Immature natural killer cell (primary cell): ENCODE measurements around the gene ERC1. TPM values are rescaled to one million over a fixed set of nuclear protein-coding genes. Genes with fewer than 3 reads are reported as not detected.
"Not testable (repeated sequence)": the region's sequence is repeated elsewhere in the genome, so short reads cannot be mapped to it uniquely, and the experiment has no call there.

Experiments
- DNase-seq, 3 donors: peaks; one replicate each; pipeline ENCODE4 v3.0.0; 2022; ENCODE audit warnings: mixed read lengths in 1 of 3
- H3K27ac Mint-ChIP-seq, 6 donors: one replicate each; pipeline ENCODE4 v1.8.0; 2020; ENCODE audit warnings: mixed read lengths in 6 of 6, mild to moderate bottlenecking in 5 of 6, inconsistent platforms in 4 of 6, moderate library complexity in 3 of 6
- H3K27me3 Mint-ChIP-seq, 3 donors: one replicate each; pipeline ENCODE4 v1.8.0; 2020 to 2021; ENCODE audit warnings: low read depth in 3 of 3, mild to moderate bottlenecking in 3 of 3, mixed read lengths in 3 of 3, moderate library complexity in 3 of 3, inconsistent platforms in 1 of 3
- H3K36me3 Mint-ChIP-seq, 3 donors: one replicate each; pipeline ENCODE4 v1.8.0; 2020; ENCODE audit warnings: mixed read lengths in 3 of 3, inconsistent platforms in 2 of 3, mild to moderate bottlenecking in 2 of 3
- H3K4me1 Mint-ChIP-seq, 2 donors: one replicate each; pipeline ENCODE4 v1.8.0; 2020; ENCODE audit warnings: inconsistent platforms in 2 of 2, mild to moderate bottlenecking in 2 of 2, mixed read lengths in 2 of 2, moderate library complexity in 1 of 2
- H3K4me3 Mint-ChIP-seq, 5 donors: one replicate each; pipeline ENCODE4 v1.8.0; 2020; ENCODE audit warnings: mild to moderate bottlenecking in 5 of 5, mixed read lengths in 5 of 5, inconsistent platforms in 3 of 5, moderate library complexity in 3 of 5
- H3K9me3 Mint-ChIP-seq, 6 donors: one replicate each; pipeline ENCODE4 v1.8.0; 2020; ENCODE audit warnings: mild to moderate bottlenecking in 6 of 6, mixed read lengths in 6 of 6, inconsistent platforms in 4 of 6, moderate library complexity in 3 of 6
- polyA plus RNA-seq, 3 donors: library from polyadenylated mRNA; unstranded; fragments of 300-500 nt; fragmentation: Illumina TruSeq; gene quantifications; one replicate each; pipeline ENCODE4 v1.2.3, GENCODE V29; 2021

The ERC1 gene
- polyA plus RNA-seq, 3 donors from 2014 or later: 1.7 to 14.0 (median 5.4) TPM

GRCh38 chr12:1146758-1147157 lies 155.7 kb downstream of the ERC1 start:
- not testable (repeated sequence) for H3K27me3 Mint-ChIP-seq, H3K9me3 Mint-ChIP-seq, H3K4me3 Mint-ChIP-seq, DNase-seq, H3K27ac Mint-ChIP-seq
- H3K4me1 Mint-ChIP-seq: peaks cover 13 to 14% of the 10 kb centered on the region in 2 donors
- H3K36me3 Mint-ChIP-seq: peaks cover 2 to 14% (median 12%) of the 10 kb centered on the region in 3 donors

- Mint-ChIP-seq H3K36me3 (peaks cover 6 to 23% (median 19%) of the 10 kb centered on the region in 3 donors), H3K9me3 (no peaks in the 10 kb centered on the region), H3K4me3 (no peak overlapping the region), H3K4me1 (peaks cover 13 to 14% of the 10 kb centered on the region in 2 donors), H3K27me3 (peaks cover 0 to 2% (median 0%) of the 10 kb centered on the region in 3 donors), H3K27ac (no peak overlapping the region)
- no peak for DNase-seq
Observed at GRCh38 chr12:1147821-1148220, 156.8 kb downstream of the ERC1 start.

- Mint-ChIP-seq H3K4me1 (no peaks in the 10 kb centered on the region), H3K36me3 (peaks cover 10 to 32% (median 22%) of the 10 kb centered on the region in 3 donors), H3K27me3 (peaks cover 0 to 2% (median 0%) of the 10 kb centered on the region in 3 donors), H3K9me3 (no peaks in the 10 kb centered on the region), H3K4me3 (no peak overlapping the region), H3K27ac (no peak overlapping the region)
- DNase-seq: no peak
Observed at GRCh38 chr12:1157046-1157445, 166.0 kb downstream of the ERC1 start.

GRCh38 chr12:1161197-1161596 lies 170.2 kb downstream of the ERC1 start:
- Mint-ChIP-seq H3K9me3 (no peaks in the 10 kb centered on the region), H3K4me3 (no peak overlapping the region)
- no peak for DNase-seq

GRCh38 chr12:1162081-1162760 lies 171.2 kb downstream of the ERC1 start:
- no peak for DNase-seq
- Mint-ChIP-seq H3K9me3 (no peaks in the 10 kb centered on the region), H3K4me3 (no peak overlapping the region), H3K27me3 (peaks cover 0 to 2% (median 0%) of the 10 kb centered on the region in 3 donors), H3K36me3 (peaks cover 6 to 12% (median 9%) of the 10 kb centered on the region in 3 donors), H3K4me1 (peaks cover 11 to 27% of the 10 kb centered on the region in 2 donors), H3K27ac (peak overlapping the region in 1 of 6 donors; percentile 2)

More at GRCh38 chr12:1161197-1161596, 170.2 kb downstream of the ERC1 start:
- Mint-ChIP-seq H3K4me1 (peaks cover 7 to 16% of the 10 kb centered on the region in 2 donors), H3K36me3 (peaks cover 6 to 12% (median 9%) of the 10 kb centered on the region in 3 donors), H3K27me3 (peaks cover 0 to 2% (median 0%) of the 10 kb centered on the region in 3 donors), H3K27ac (no peak overlapping the region)

- Mint-ChIP-seq H3K27me3 (no peaks in the 10 kb centered on the region), H3K9me3 (no peaks in the 10 kb centered on the region), H3K4me3 (no peak overlapping the region), H3K36me3 (peaks cover 0 to 6% (median 0%) of the 10 kb centered on the region in 3 donors), H3K4me1 (peaks cover 11 to 31% of the 10 kb centered on the region in 2 donors), H3K27ac (no peak overlapping the region)
- DNase-seq: no peak
Observed at GRCh38 chr12:1167784-1168183, 176.8 kb downstream of the ERC1 start.

- Mint-ChIP-seq H3K27ac (peak overlapping the region in 1 of 6 donors; percentile 37), H3K9me3 (no peaks in the 10 kb centered on the region), H3K4me3 (no peak overlapping the region), H3K27me3 (no peaks in the 10 kb centered on the region), H3K36me3 (peaks cover 0 to 3% (median 0%) of the 10 kb centered on the region in 3 donors), H3K4me1 (peaks cover 10 to 23% of the 10 kb centered on the region in 2 donors)
- no peak for DNase-seq
Observed at GRCh38 chr12:1170411-1170810, 179.4 kb downstream of the ERC1 start.

GRCh38 chr12:1171657-1172408 lies 180.8 kb downstream of the ERC1 start:
- H3K4me1 Mint-ChIP-seq: peaks cover 0 to 9% of the 10 kb centered on the region in 2 donors
- no peaks in the 10 kb centered on the region for H3K9me3 Mint-ChIP-seq
- peak overlapping the region in 1 of 6 donors; percentile 56 for H3K27ac Mint-ChIP-seq
- H3K4me3 Mint-ChIP-seq: no peak overlapping the region
- DNase-seq: no peak
- peaks cover 5 to 8% (median 5%) of the 10 kb centered on the region in 3 donors for H3K36me3 Mint-ChIP-seq
- peaks cover 0 to 1% (median 0%) of the 10 kb centered on the region in 3 donors for H3K27me3 Mint-ChIP-seq

- peaks cover 0 to 1% (median 0%) of the 10 kb centered on the region in 3 donors for H3K27me3 Mint-ChIP-seq
- no peaks in the 10 kb centered on the region for H3K9me3 Mint-ChIP-seq
- DNase-seq: no peak
- H3K4me3 Mint-ChIP-seq: no peak overlapping the region
- no peaks in the 10 kb centered on the region for H3K4me1 Mint-ChIP-seq
- no peak overlapping the region for H3K27ac Mint-ChIP-seq
- H3K36me3 Mint-ChIP-seq: peaks cover 5 to 12% (median 9%) of the 10 kb centered on the region in 3 donors
Observed at GRCh38 chr12:1173781-1174617, 183.0 kb downstream of the ERC1 start.

- no peaks in the 10 kb centered on the region for H3K4me1 Mint-ChIP-seq
- H3K36me3 Mint-ChIP-seq: peaks cover 5 to 12% (median 9%) of the 10 kb centered on the region in 3 donors
- H3K4me3 Mint-ChIP-seq: no peak overlapping the region
- H3K27me3 Mint-ChIP-seq: peaks cover 0 to 1% (median 0%) of the 10 kb centered on the region in 3 donors
- H3K9me3 Mint-ChIP-seq: no peaks in the 10 kb centered on the region
- no peak overlapping the region for H3K27ac Mint-ChIP-seq
- no peak for DNase-seq
Observed at GRCh38 chr12:1174659-1175058, 183.6 kb downstream of the ERC1 start.

GRCh38 chr12:1176191-1176590 lies 185.2 kb downstream of the ERC1 start:
- Mint-ChIP-seq H3K27ac (no peak overlapping the region), H3K4me1 (no peaks in the 10 kb centered on the region), H3K9me3 (no peaks in the 10 kb centered on the region), H3K36me3 (peaks cover 9 to 13% (median 12%) of the 10 kb centered on the region in 3 donors), H3K27me3 (peaks cover 0 to 1% (median 0%) of the 10 kb centered on the region in 3 donors), H3K4me3 (no peak overlapping the region)
- no peak for DNase-seq

- Mint-ChIP-seq H3K4me1 (no peaks in the 10 kb centered on the region), H3K9me3 (no peaks in the 10 kb centered on the region), H3K36me3 (peaks cover 16 to 24% (median 19%) of the 10 kb centered on the region in 3 donors), H3K27me3 (peaks cover 0 to 1% (median 0%) of the 10 kb centered on the region in 3 donors), H3K27ac (no peak overlapping the region), H3K4me3 (no peak overlapping the region)
- DNase-seq: no peak
Observed at GRCh38 chr12:1179128-1179527, 188.1 kb downstream of the ERC1 start.

- Mint-ChIP-seq H3K4me3 (no peak overlapping the region), H3K4me1 (no peaks in the 10 kb centered on the region), H3K36me3 (peaks cover 18 to 24% (median 22%) of the 10 kb centered on the region in 3 donors), H3K27me3 (peaks cover 0 to 2% (median 0%) of the 10 kb centered on the region in 3 donors), H3K9me3 (no peaks in the 10 kb centered on the region), H3K27ac (no peak overlapping the region)
- no peak for DNase-seq
Observed at GRCh38 chr12:1182069-1182468, 191.0 kb downstream of the ERC1 start.
